ENCODE results near the gene HS1BP3. TPM values are rescaled to one million over a fixed set of nuclear protein-coding genes. Genes with fewer than 3 reads are reported as not detected.
A peak's percentile ranks its signal among the peaks of the same experiment; 100 is the strongest.

HS1BP3 gene
- total RNA-seq, 2 donors from 2014 or later: 8.9 to 10.7 TPM

- H3K27ac Mint-ChIP-seq: peak overlapping the region; percentile 94
- H3K9me3 Mint-ChIP-seq: no peaks in the 10 kb centered on the region
- peaks cover 20% of the 10 kb centered on the region for H3K4me1 Mint-ChIP-seq
- no peak for ATAC-seq (replicated peaks)
- no peaks in the 10 kb centered on the region for H3K36me3 Mint-ChIP-seq (ENCODE audit: low read depth)
- no peak overlapping the region for H3K4me3 Mint-ChIP-seq
- no peaks in the 10 kb centered on the region for H3K27me3 Mint-ChIP-seq
Observed at GRCh38 chr2:20573620-20574422, 77.1 kb downstream of the HS1BP3 start.

- Mint-ChIP-seq H3K27me3 (no peaks in the 10 kb centered on the region), H3K36me3 (ENCODE audit: low read depth) (no peaks in the 10 kb centered on the region), H3K4me3 (no peak overlapping the region), H3K9me3 (no peaks in the 10 kb centered on the region), H3K27ac (peak overlapping the region; percentile 74), H3K4me1 (peaks cover 17% of the 10 kb centered on the region)
- ATAC-seq (replicated peaks): no peak
Observed at GRCh38 chr2:20572221-20572620, 78.7 kb downstream of the HS1BP3 start.

GRCh38 chr2:20571644-20572215, 79.2 kb downstream of the HS1BP3 start:
- Mint-ChIP-seq H3K27ac (peak overlapping the region; percentile 74), H3K4me3 (no peak overlapping the region), H3K4me1 (peaks cover 12% of the 10 kb centered on the region), H3K9me3 (no peaks in the 10 kb centered on the region), H3K36me3 (ENCODE audit: low read depth) (no peaks in the 10 kb centered on the region), H3K27me3 (no peaks in the 10 kb centered on the region)
- peak; percentile 24 for ATAC-seq (replicated peaks)

- Mint-ChIP-seq H3K9me3 (no peaks in the 10 kb centered on the region), H3K4me1 (peaks cover 7% of the 10 kb centered on the region), H3K27ac (no peak overlapping the region), H3K36me3 (ENCODE audit: low read depth) (no peaks in the 10 kb centered on the region), H3K27me3 (no peaks in the 10 kb centered on the region), H3K4me3 (no peak overlapping the region)
- no peak for ATAC-seq (replicated peaks)
Observed at GRCh38 chr2:20571231-20571630, 79.7 kb downstream of the HS1BP3 start.

- Mint-ChIP-seq H3K4me1 (peaks cover 4% of the 10 kb centered on the region), H3K27ac (peak overlapping the region; percentile 47), H3K4me3 (no peak overlapping the region), H3K9me3 (no peaks in the 10 kb centered on the region), H3K27me3 (no peaks in the 10 kb centered on the region), H3K36me3 (ENCODE audit: low read depth) (no peaks in the 10 kb centered on the region)
- no peak for ATAC-seq (replicated peaks)
Observed at GRCh38 chr2:20570249-20570648, 80.6 kb downstream of the HS1BP3 start.

- Mint-ChIP-seq H3K4me1 (peaks cover 4% of the 10 kb centered on the region), H3K4me3 (no peak overlapping the region), H3K36me3 (ENCODE audit: low read depth) (no peaks in the 10 kb centered on the region), H3K9me3 (no peaks in the 10 kb centered on the region), H3K27ac (peak overlapping the region; percentile 47), H3K27me3 (no peaks in the 10 kb centered on the region)
- ATAC-seq (replicated peaks): no peak
Observed at GRCh38 chr2:20569464-20570223, 81.3 kb downstream of the HS1BP3 start.

GRCh38 chr2:20568501-20569463, 82.1 kb downstream of the HS1BP3 start:
- H3K27ac Mint-ChIP-seq: peak overlapping the region; percentile 75
- H3K27me3 Mint-ChIP-seq: no peaks in the 10 kb centered on the region
- ATAC-seq (replicated peaks): peak; percentile 35
- no peak overlapping the region for H3K4me3 Mint-ChIP-seq
- no peaks in the 10 kb centered on the region for H3K36me3 Mint-ChIP-seq (ENCODE audit: low read depth)
- no peaks in the 10 kb centered on the region for H3K9me3 Mint-ChIP-seq
- H3K4me1 Mint-ChIP-seq: peaks cover 4% of the 10 kb centered on the region

- H3K27me3 Mint-ChIP-seq: no peaks in the 10 kb centered on the region
- H3K4me1 Mint-ChIP-seq: peaks cover 4% of the 10 kb centered on the region
- no peak for ATAC-seq (replicated peaks)
- H3K36me3 Mint-ChIP-seq (ENCODE audit: low read depth): no peaks in the 10 kb centered on the region
- no peak overlapping the region for H3K4me3 Mint-ChIP-seq
- H3K9me3 Mint-ChIP-seq: no peaks in the 10 kb centered on the region
- H3K27ac Mint-ChIP-seq: peak overlapping the region; percentile 75
Observed at GRCh38 chr2:20567926-20568179, 83.0 kb downstream of the HS1BP3 start.

Other genes with a start within 250 kb of the HS1BP3 start
- 10 to 100 TPM in 1 of 2 donors, 1 to 10 TPM in 1; 6.8 to 25.8 TPM for gene RHOB, start 204.0 kb downstream of the HS1BP3 start, total RNA-seq
- under 1 TPM; 0.02 to 0.48 TPM for gene GDF7, start 16.0 kb upstream of the HS1BP3 start, total RNA-seq
- gene LDAH, start 172.0 kb upstream of the HS1BP3 start, total RNA-seq: 10 to 100 TPM; 29.4 to 32.5 TPM

Data from activated T-helper 17 cell treated with anti-CD3 and anti-CD28 coated beads, Interleukin-2, amount 50 U/mL, for 72 hours (primary cell).